K562 (cell line): ENCODE results near the gene DCUN1D1. TPM values are rescaled to one million over a fixed set of nuclear protein-coding genes. Genes with fewer than 3 reads are reported as not detected.

Experiments
- ARHGAP35 ChIP-seq: fragments of 450-650 bp; IDR thresholded peaks from 2 replicates; pipeline ENCODE4 v1.6.1; 2018; ENCODE audit not compliant: partially characterized antibody
- CHCHD3 ChIP-seq: fragments of 250-450 bp; sonication (Bioruptor Pico); IDR thresholded peaks from 2 replicates; pipeline ENCODE4 v2.1.2; 2022; ENCODE audit warnings: mild to moderate bottlenecking
- E2F1 ChIP-seq: sonication (generic); formaldehyde crosslinking; IDR thresholded peaks from 2 replicates; pipeline ENCODE4 v1.8.1; 2023; ENCODE audit warnings: mild to moderate bottlenecking, missing genetic modification reagents, moderate library complexity
- PATZ1 ChIP-seq: fragments of 250-450 bp; sonication (Bioruptor Pico); IDR thresholded peaks from 2 replicates; pipeline ENCODE4 v1.5.0; 2020; ENCODE audit warnings: mild to moderate bottlenecking, borderline replicate concordance
- POLR2AphosphoS5 ChIP-seq: IDR thresholded peaks from 2 replicates; pipeline ENCODE4 v1.6.1; 2011; ENCODE audit warnings: mild to moderate bottlenecking, low read depth, low read length, moderate library complexity; ENCODE audit not compliant: control insufficient read depth, insufficient read depth
- REST ChIP-seq, 2 experiments: fragments of 450-650 bp; formaldehyde crosslinking in 1 of 2; IDR thresholded peaks; 2 replicates each; pipeline versions ENCODE4 v1.4.0 to v1.6.1; 2014 to 2020; ENCODE audit warnings: mild to moderate bottlenecking in 2 of 2, borderline replicate concordance in 1 of 2, low read depth in 1 of 2
- SMARCA5 ChIP-seq: fragments of 450-650 bp; IDR thresholded peaks from 2 replicates; pipeline ENCODE4 v1.6.1; 2016
- XRCC4 ChIP-seq: IDR thresholded peaks from one replicate; pipeline ENCODE4 v1.6.1; 2011; ENCODE audit not compliant: insufficient read depth, insufficient read length; ENCODE audit errors: extremely low read depth
- ZBTB49 ChIP-seq: sonication (generic); formaldehyde crosslinking; IDR thresholded peaks from 2 replicates; pipeline ENCODE4 v1.8.0; 2022; ENCODE audit warnings: missing genetic modification reagents, mild to moderate bottlenecking, borderline replicate concordance
- ZNF507 ChIP-seq: conservative IDR thresholded peaks from 2 replicates; pipeline ENCODE4 v1.6.1; 2017; ENCODE audit warnings: missing genetic modification characterization, missing compliant biosample characterization
- ZNF740 ChIP-seq, 3 experiments: fragments of 200-800 bp in 1 of 3; sonication (Bioruptor generic) in 1 of 3; sonication (generic) in 1 of 3; formaldehyde crosslinking in 1 of 3; IDR thresholded peaks; 2 replicates each; pipeline versions ENCODE4 v1.6.1 to v1.8.0; 2016 to 2022; ENCODE audit warnings: mild to moderate bottlenecking in 2 of 3, missing compliant biosample characterization in 2 of 3, missing genetic modification characterization in 2 of 3, missing genetic modification reagents in 1 of 3
- polyA plus RNA-seq, 8 experiments: library from polyadenylated mRNA; depleted of rRNA in 4 of 8; stranded (reverse) in 5 of 8; unstranded in 3 of 8; fragments of >200 nt; fragmentation: Nextera tagmentation in 2 of 8; fragmentation: Illumina TruSeq in 1 of 8; extraction: Ambion mirVana in 2 of 8; extraction: Trizol in 1 of 8; gene quantifications; 2 replicates each; pipeline versions ENCODE4 v1.2.1 to v1.2.3, GENCODE V29; 2011 to 2014; ENCODE audit warnings: inconsistent platforms in 1 of 8, missing spikeins in 1 of 8
- total RNA-seq, 7 experiments: library from RNA; depleted of rRNA in 6 of 7; stranded (reverse); fragments of >200 nt in 6 of 7; fragmentation: Illumina TruSeq in 2 of 7; extraction: Trizol in 2 of 7; gene quantifications; 2 replicates each; pipeline versions ENCODE4 v1.2.1 to v1.2.3, GENCODE V29; 2011 to 2021; ENCODE audit warnings: low replicate concordance in 1 of 7

DCUN1D1 gene
- total and polyA plus RNA-seq, 9 of the 15 experiments (the other 6 are each of a cell fraction or from before 2014, with no cell fraction given) = 11.4 to 46.8 (median 28.2) TPM

GRCh38 chr3:182920515-182921084 lies 59.7 kb downstream of the DCUN1D1 start (continued):
- TF ChIP-seq SMARCA5 (no peak), ZNF740 (CRISPR knock-in tag; IDR thresholded peaks at IDR 0.05) (no peak), ZNF740 (tag; IDR thresholded peaks at IDR 0.05) (no peak), E2F1 (no peak), ZBTB49 (CRISPR knock-in tag) (no peak), PATZ1 (CRISPR knock-in tag) (no peak), POLR2AphosphoS5 (peak; percentile 90), REST (IDR thresholded peaks at IDR 0.05; ENCODE audit: borderline replicate concordance) (peak; percentile 24; the same call in 1 of the 2 replicates), REST (CRISPR knock-in tag; IDR thresholded peaks at IDR 0.05; ENCODE audit: low read depth) (no peak), XRCC4 (no peak), CHCHD3 (CRISPR knock-in tag) (no peak), ARHGAP35 (no peak), ZNF507 (no peak)
